Measurements from ENCODE around the gene TBATA.
"Not testable (repeated sequence)": the region's sequence is repeated elsewhere in the genome, so short reads cannot be mapped to it uniquely, and the experiment has no call there.

The TBATA gene

GRCh38 chr10:70778267-70778924 lies 6.8 kb downstream of the TBATA start:
- no peak for DNase-seq

DNA sequence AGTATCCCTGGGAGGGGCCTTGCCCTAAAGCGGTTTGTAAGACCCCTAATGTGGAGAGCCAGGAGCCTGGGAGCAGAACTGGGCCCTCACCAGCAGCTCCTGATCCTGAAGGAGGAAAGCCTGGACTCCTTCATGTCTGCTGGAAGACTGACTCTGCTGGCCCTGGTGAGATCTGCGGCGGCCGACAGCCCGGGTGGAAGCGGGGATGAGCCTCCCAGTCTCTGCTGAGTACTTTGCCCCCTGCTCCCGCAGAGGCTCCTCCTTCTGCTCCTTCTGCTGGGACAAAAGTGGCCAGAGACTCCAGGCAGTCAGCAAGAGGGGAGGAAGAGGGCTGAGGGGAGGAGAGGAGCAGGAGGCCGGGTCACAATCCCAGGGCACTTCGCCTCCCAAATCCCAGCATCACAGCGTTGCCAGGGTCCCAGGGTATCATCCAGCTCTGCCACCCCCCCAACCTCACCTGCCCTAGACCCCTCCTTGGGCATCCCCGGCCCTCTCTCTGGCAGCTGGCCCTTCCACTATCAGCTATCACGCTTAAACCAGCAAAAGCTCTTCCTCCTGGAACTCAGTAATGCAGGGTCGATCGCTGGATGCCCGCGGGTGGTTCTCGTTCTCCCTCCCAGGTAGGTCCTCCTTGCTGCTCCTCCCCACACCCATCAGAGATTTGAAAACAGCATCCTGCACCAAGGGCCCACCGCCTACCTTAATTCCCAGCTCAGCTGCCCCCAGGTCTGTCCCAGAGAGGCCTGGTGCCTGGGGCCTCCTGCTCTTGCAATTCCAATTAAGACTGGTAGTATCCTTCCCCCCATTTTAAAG lies 7.9 kb downstream of the TBATA start:
- no peak for DNase-seq

- DNase-seq: no peak
Measured at GRCh38 chr10:70776455-70777005, 8.6 kb downstream of the TBATA start.

- no peak for DNase-seq
Measured at GRCh38 chr10:70775679-70776454, 9.3 kb downstream of the TBATA start.

DNA sequence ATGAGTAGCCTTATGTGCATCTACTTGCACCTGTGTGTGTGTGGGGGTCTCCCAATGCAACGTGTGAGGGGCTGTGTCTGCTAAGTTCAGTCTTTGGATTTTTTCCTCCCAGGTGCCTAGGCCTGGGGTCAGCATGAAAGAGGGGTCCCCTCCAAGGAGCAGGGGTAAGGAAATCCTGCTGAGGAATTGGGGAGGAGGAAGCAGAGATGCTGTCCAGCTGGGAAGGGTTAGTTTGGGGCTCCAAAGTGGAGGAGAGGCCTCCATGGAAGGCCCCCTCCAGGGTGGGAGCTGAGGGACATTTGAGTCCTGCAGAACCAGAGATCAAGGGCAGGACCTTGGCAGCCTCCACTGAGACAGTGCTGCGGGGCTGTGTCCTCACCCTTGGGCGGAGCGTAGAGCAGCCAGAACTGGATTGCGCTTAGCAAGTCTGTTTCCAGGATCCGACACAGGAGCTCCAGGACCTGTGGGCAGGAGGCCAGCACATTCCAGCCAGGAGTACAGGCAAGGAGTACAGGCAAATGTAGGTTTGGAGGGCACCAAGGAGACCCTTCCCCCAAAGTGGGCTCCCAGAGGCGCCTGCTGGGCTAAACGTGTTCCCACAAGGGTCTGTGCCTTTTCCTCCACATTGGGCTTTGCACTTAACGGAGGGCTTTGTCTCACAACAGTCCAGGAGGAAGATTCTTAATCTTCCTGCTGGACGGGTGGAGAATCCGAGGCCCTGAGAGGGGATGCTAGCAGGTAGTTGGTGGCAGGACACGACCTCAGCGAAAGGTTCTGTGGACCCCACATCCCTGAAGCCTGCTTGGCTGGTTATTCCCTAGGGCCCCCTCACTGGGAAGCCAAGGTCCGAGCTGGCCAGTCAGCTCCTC lies 10.1 kb downstream of the TBATA start:
- no peak for DNase-seq

- DNase-seq: no peak
Measured at GRCh38 chr10:70773965-70774809, 11.0 kb downstream of the TBATA start.

- DNase-seq: no peak
Measured at GRCh38 chr10:70773461-70773860, 11.7 kb downstream of the TBATA start.

DNA sequence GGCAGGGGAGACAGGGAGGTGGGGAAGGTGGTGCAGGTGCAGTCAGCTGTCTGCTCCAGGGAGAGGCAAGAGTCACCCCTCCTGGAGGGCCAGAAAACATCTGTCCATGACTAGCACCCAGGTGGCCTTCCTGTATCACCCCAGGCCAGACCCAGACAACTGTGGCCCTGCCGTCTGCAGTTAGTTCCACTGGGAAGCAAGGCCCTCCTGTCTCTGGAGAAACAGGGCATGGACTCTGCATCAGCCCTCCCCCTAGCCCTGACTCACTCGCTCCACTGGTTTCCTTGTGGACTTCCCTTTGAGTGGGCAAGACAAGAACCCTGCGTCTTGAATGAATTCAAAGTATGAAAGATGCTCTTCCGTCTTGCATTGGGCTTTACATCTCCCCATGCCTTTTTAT lies 12.6 kb downstream of the TBATA start:
- no peak for DNase-seq

GRCh38 chr10:70771311-70772194 lies 13.6 kb downstream of the TBATA start:
- no peak for DNase-seq

- not testable (repeated sequence) for DNase-seq
Measured at GRCh38 chr10:70770516-70770915, 14.7 kb downstream of the TBATA start.

GRCh38 chr10:70770001-70770400 lies 15.2 kb downstream of the TBATA start:
- DNase-seq: no peak

- DNase-seq: no peak
Measured at GRCh38 chr10:70769121-70769520, 16.1 kb downstream of the TBATA start.

GRCh38 chr10:70768026-70768685 lies 17.0 kb downstream of the TBATA start:
- not testable (repeated sequence) for DNase-seq

- DNase-seq: no peak
Measured at GRCh38 chr10:70765794-70766594, 19.2 kb downstream of the TBATA start.

DNA sequence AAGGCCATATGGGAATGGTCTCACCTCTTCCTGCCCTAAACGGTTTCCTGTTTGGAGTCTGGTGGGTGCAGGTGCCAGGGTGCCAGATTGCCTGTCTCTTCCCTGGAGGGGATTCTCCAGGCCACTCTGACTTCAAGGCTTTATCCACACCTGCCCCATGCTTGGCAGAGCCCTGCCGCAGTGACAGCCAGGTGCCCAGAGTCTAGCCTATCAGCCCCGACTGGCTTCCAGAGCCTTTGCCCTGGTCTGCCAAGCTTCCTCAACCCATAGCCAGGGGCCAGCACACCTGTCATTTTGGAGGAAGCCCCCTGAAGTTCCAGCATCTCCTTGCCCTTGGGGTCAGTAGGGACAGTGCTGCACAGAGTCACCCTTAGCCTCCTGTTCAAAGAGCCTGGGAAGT lies 21.6 kb downstream of the TBATA start:
- no peak for DNase-seq

DNA sequence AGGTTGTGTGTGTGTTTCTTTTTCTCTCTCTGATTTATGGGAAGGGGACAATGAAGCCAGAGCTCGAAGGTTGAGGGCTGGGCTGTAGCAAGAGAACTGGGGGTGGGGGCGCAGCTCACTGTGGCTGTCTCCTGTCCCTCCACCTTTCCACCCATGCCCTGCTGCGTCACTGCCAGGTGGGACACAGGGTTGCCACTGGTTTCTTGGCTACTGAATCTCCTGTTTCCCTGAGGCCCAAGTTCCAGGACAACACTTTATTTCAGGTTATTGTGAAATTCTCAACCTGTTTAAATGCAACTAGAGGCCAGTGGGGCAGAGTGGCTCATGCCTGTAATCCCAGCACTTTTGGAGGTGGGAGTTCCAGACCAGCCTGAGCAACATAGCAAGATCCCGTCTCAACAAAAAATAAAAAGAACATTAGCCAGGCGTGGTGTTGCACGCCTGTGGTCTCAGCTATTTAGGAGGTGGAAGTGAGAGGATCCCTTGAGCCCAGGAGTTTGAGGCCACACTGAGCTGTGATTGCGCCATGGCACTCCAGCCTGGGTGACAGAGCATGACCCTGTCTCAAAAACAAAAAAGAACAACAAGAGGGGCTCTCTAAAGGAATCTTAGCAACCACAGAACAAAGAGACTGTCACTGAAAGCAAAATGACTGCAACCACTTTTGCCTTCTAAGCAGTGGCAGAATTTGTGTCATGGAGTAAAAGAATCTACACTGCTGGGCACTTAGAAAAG lies 22.6 kb downstream of the TBATA start:
- DNase-seq: no peak

- DNase-seq: no peak
Measured at GRCh38 chr10:70761727-70762350, 23.3 kb downstream of the TBATA start.
